HepG2 (cell line): ENCODE data around the gene HABP4. TPM values are rescaled to one million over a fixed set of nuclear protein-coding genes. Genes with fewer than 3 reads are reported as not detected.

ENCODE experiments used
- ATAC-seq: fragments of 200-7000 bp; cut with Tn5 transposase; 3 replicates; pipeline ENCODE4 v1.9.1; 2020; ENCODE audit warnings: mild to moderate bottlenecking, moderate library complexity
- BruUV-seq: library from RNA; stranded (reverse); fragments of 400-500 nt; replicated peaks from 2 replicates; lab custom pipeline; 2021; lab: Mats Ljungman, UMichigan
- CTCF ChIA-PET: fragments of 300-600 bp; formaldehyde crosslinking; extraction: SDS; loops from one replicate; lab custom pipeline; 2021; ENCODE audit warnings: low total read pairs, inconsistent platforms, low intra/inter-chr PET ratio; lab: Yijun Ruan, JAX
- POLR2A ChIA-PET: fragments of 350-600 bp; sonication (Branson Sonifier 250); formaldehyde crosslinking; loops from one replicate; lab custom pipeline; 2020; ENCODE audit warnings: antibody characterized with exemption, inconsistent platforms; lab: Yijun Ruan, JAX
- DNase-seq: peaks from one replicate; pipeline ENCODE4 v3.0.0-alpha.2; 2015; ENCODE audit warnings: low spot score
- FAIRE-seq: peaks from 3 replicates; lab custom pipeline; 2011; peaks lifted over from hg19 to GRCh38; lab: Jason Lieb, UNC
- H2AFZ ChIP-seq: one replicate; pipeline ENCODE4 v1.6.1; 2011; ENCODE audit warnings: low read length, inconsistent platforms
- H3K27ac ChIP-seq: fragments of 300-600 bp; 3 replicates; pipeline ENCODE4 v1.8.0; 2011; ENCODE audit warnings: mixed run types, mild to moderate bottlenecking, mixed read lengths, low read length, inconsistent platforms; ENCODE audit not compliant: insufficient read depth; ENCODE audit errors: extremely low read length
- H3K27me3 ChIP-seq, 2 experiments: fragments of 200-600 bp in 1 of 2; 2 replicates in 1 of 2; 3 replicates in 1 of 2; pipeline versions ENCODE4 v1.6.0 to v1.8.0; 2011; ENCODE audit warnings: low read length in 2 of 2, mild to moderate bottlenecking in 2 of 2, moderate library complexity in 2 of 2, inconsistent platforms in 1 of 2; ENCODE audit not compliant: insufficient read depth in 2 of 2, control insufficient read depth in 1 of 2
- H3K36me3 ChIP-seq, 2 experiments: fragments of 200-600 bp in 1 of 2; replicated peaks in 1 of 2; 2 replicates in 1 of 2; 3 replicates in 1 of 2; pipeline versions ENCODE4 v1.5.1 to v1.8.0; 2011; ENCODE audit warnings: low read length in 2 of 2, inconsistent platforms in 1 of 2; ENCODE audit not compliant: insufficient read depth in 2 of 2, control insufficient read depth in 1 of 2
- H3K4me1 ChIP-seq: 2 replicates; pipeline ENCODE4 v1.5.1; 2012; ENCODE audit warnings: low read length, inconsistent platforms; ENCODE audit not compliant: insufficient read depth
- H3K4me2 ChIP-seq: 2 replicates; pipeline ENCODE4 v1.6.0; 2011; ENCODE audit warnings: low read depth, low read length, inconsistent platforms
- H3K4me3 ChIP-seq, 3 experiments: fragments of 200-600 bp in 1 of 3; sonication (generic), shearing (Covaris generic) in 1 of 3; replicated peaks in 1 of 3; 2 replicates each; pipeline ENCODE4 v1.5.1; 2011 to 2016; ENCODE audit warnings: low read length in 3 of 3, inconsistent platforms in 2 of 3, low read depth in 2 of 3, mild to moderate bottlenecking in 2 of 3, control low read depth in 1 of 3, mixed read lengths in 1 of 3; ENCODE audit not compliant: insufficient read depth in 1 of 3
- H3K79me2 ChIP-seq: one replicate; pipeline ENCODE4 v1.6.1; 2011; ENCODE audit warnings: low read length, inconsistent platforms; ENCODE audit not compliant: insufficient read depth
- H3K9ac ChIP-seq: 2 replicates; pipeline ENCODE4 v1.6.0; 2011; ENCODE audit warnings: mild to moderate bottlenecking, low read depth, low read length, inconsistent platforms; ENCODE audit not compliant: insufficient read depth
- H3K9me3 ChIP-seq: 2 replicates; pipeline ENCODE4 v1.5.1; 2012; ENCODE audit warnings: mild to moderate bottlenecking, low read length
- H4K20me1 ChIP-seq: 2 replicates; pipeline ENCODE4 v1.6.0; 2011; ENCODE audit warnings: inconsistent platforms, mild to moderate bottlenecking, low read length, moderate library complexity; ENCODE audit not compliant: insufficient read depth
- AKAP8 ChIP-seq: sonication (generic); formaldehyde crosslinking; IDR thresholded peaks from 2 replicates; pipeline ENCODE4 v1.5.1; 2020; ENCODE audit warnings: mild to moderate bottlenecking, missing genetic modification reagents
- HDAC1 ChIP-seq: sonication (generic); formaldehyde crosslinking; IDR thresholded peaks from 2 replicates; pipeline ENCODE4 v1.5.1; 2020; ENCODE audit warnings: mild to moderate bottlenecking, missing genetic modification reagents
- IRF2 ChIP-seq: IDR thresholded peaks from 2 replicates; pipeline ENCODE4 v1.6.1; 2018; ENCODE audit warnings: missing genetic modification reagents, missing compliant biosample characterization
- KLF13 ChIP-seq: sonication (generic); formaldehyde crosslinking; IDR thresholded peaks from 2 replicates; pipeline ENCODE4 v1.4.0; 2020; ENCODE audit warnings: mild to moderate bottlenecking, missing genetic modification reagents
- POLR2AphosphoS5 ChIP-seq: IDR thresholded peaks from 2 replicates; pipeline ENCODE4 v1.6.1; 2012; ENCODE audit warnings: low read depth, low read length
- SATB2 ChIP-seq: sonication (generic); formaldehyde crosslinking; IDR thresholded peaks from 2 replicates; pipeline ENCODE4 v1.5.0; 2020; ENCODE audit warnings: missing genetic modification reagents
- SRF ChIP-seq: IDR thresholded peaks from 2 replicates; pipeline ENCODE4 v1.6.1; 2011; ENCODE audit warnings: mild to moderate bottlenecking, low read depth, low read length, moderate library complexity
- SRY ChIP-seq: sonication (generic); formaldehyde crosslinking; IDR thresholded peaks from 2 replicates; pipeline ENCODE4 v1.8.0; 2022; ENCODE audit warnings: mild to moderate bottlenecking, missing genetic modification reagents
- SYNCRIP ChIP-seq: fragments of 200-400 bp; formaldehyde crosslinking; IDR thresholded peaks from 2 replicates; pipeline ENCODE4 v1.6.1; 2018; ENCODE audit warnings: mild to moderate bottlenecking, low read depth, low read length; ENCODE audit not compliant: insufficient read depth
- ZNF101 ChIP-seq: sonication (generic); formaldehyde crosslinking; IDR thresholded peaks from 2 replicates; pipeline ENCODE4 v1.4.0; 2020; ENCODE audit warnings: mild to moderate bottlenecking, low read depth, missing genetic modification reagents, borderline replicate concordance
- ZNF333 ChIP-seq: sonication (generic); formaldehyde crosslinking; IDR thresholded peaks from 2 replicates; pipeline ENCODE4 v1.4.0; 2020; ENCODE audit warnings: mild to moderate bottlenecking, missing genetic modification reagents, borderline replicate concordance
- ZNF768 ChIP-seq: sonication (generic); formaldehyde crosslinking; IDR thresholded peaks from 2 replicates; pipeline ENCODE4 v1.4.0; 2020; ENCODE audit warnings: missing genetic modification reagents
- WGBS: methylation state at CpG from one replicate; pipeline ENCODE4 v1.1.6; 2017; ENCODE audit warnings: low lambda C conversion rate; 5-methylcytosine and 5-hydroxymethylcytosine counted together
- in situ Hi-C: cut with HindIII; loops from 2 replicates; pipeline ENCODE4 v1.10.0; 2017; ENCODE audit warnings: low pct_unique_long_range_greater_than_20kb; ENCODE audit not compliant: extremely low pct_ligation_motif_present
- intact Hi-C: fragments of 100-400 bp; cut with micrococcal nuclease; formaldehyde crosslinking; loops from one replicate; pipeline ENCODE4 v1.10.0; 2022; ENCODE audit not compliant: unreplicated experiment
- polyA plus RNA-seq, 8 experiments: library from polyadenylated mRNA; depleted of rRNA in 3 of 8; stranded (reverse) in 7 of 8; unstranded in 1 of 8; fragments of >200 nt; fragmentation: Illumina TruSeq in 4 of 8; extraction: Trizol in 4 of 8; gene quantifications; 2 replicates each; pipeline versions ENCODE4 v1.2.1 to v1.2.3, GENCODE V29; 2011 to 2016; ENCODE audit warnings: low read depth in 4 of 8, missing spikeins in 1 of 8, mixed read lengths in 1 of 8; ENCODE audit not compliant: insufficient read depth in 1 of 8
- total RNA-seq, 5 experiments: library from RNA; depleted of rRNA; stranded (reverse); fragments of >200 nt; fragmentation: Illumina TruSeq; extraction: Trizol; gene quantifications; 2 replicates each; pipeline ENCODE4 v1.2.3, GENCODE V29; 2016; ENCODE audit warnings: low read depth in 1 of 5
- TF ChIP-seq, protein P1 (sequence below), 2 experiments: sonication (generic) in 1 of 2; formaldehyde crosslinking in 1 of 2; IDR thresholded peaks; 2 replicates each; pipeline versions ENCODE4 v1.5.1 to v1.6.1; 2011 to 2020; ENCODE audit warnings: borderline replicate concordance in 1 of 2, low read depth in 1 of 2, low read length in 1 of 2, mild to moderate bottlenecking in 1 of 2, missing genetic modification reagents in 1 of 2, moderate library complexity in 1 of 2
- TF ChIP-seq, protein P2 (sequence below): sonication (generic); formaldehyde crosslinking; IDR thresholded peaks from 2 replicates; pipeline ENCODE4 v1.4.0; 2020; ENCODE audit warnings: missing genetic modification reagents, borderline replicate concordance
- TF ChIP-seq, protein P3 (sequence below): sonication (generic); formaldehyde crosslinking; IDR thresholded peaks from 2 replicates; pipeline ENCODE4 v1.5.0; 2020; ENCODE audit warnings: missing genetic modification reagents
- TF ChIP-seq, protein P4 (sequence below), 2 experiments: sonication (generic) in 1 of 2; formaldehyde crosslinking in 1 of 2; IDR thresholded peaks; 2 replicates each; pipeline versions ENCODE4 v1.4.0 to v1.6.1; 2018 to 2020; ENCODE audit warnings: missing genetic modification reagents in 2 of 2, borderline replicate concordance in 1 of 2, low read depth in 1 of 2, mild to moderate bottlenecking in 1 of 2, missing biosample characterization in 1 of 2

The HABP4 gene
- total and polyA plus RNA-seq, 2 of the 13 experiments (the other 11 are each of a cell fraction or from before 2014, with no cell fraction given), result 14.3 to 26.6 TPM

DNA sequence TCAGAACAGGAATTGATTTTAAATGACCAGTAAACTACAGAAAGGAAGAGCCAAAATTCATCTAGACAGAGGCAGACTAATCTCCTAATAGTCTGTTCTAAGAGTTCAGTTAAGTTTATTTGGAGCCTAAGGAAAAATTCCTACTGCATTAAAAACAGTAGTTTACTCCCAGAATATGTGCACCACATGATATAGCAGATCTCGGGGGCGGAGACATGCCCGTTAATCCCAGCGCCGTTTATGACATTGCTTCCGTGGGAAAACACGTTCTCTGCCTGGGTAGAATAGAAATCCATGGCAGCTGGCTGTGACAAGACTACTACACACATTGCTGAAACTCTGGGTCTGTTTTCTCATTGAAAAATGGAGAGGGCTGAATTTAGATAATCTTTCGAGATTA is 11.4 kb downstream of the HABP4 start (continued):
- TF ChIP-seq, protein P1, sequence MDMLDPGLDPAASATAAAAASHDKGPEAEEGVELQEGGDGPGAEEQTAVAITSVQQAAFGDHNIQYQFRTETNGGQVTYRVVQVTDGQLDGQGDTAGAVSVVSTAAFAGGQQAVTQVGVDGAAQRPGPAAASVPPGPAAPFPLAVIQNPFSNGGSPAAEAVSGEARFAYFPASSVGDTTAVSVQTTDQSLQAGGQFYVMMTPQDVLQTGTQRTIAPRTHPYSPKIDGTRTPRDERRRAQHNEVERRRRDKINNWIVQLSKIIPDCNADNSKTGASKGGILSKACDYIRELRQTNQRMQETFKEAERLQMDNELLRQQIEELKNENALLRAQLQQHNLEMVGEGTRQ (IDR thresholded peaks at IDR 0.05; ENCODE audit: low read depth, low read length), result no peak
- TF ChIP-seq, protein P1 (CRISPR knock-in tag; IDR thresholded peaks at IDR 0.05; ENCODE audit: borderline replicate concordance), result no peak
- TF ChIP-seq IRF2 (CRISPR knock-in tag) (no peak), SRF (no peak), ZNF768 (CRISPR knock-in tag) (no peak), SRY (CRISPR knock-in tag) (no peak)
- TF ChIP-seq, protein P2, sequence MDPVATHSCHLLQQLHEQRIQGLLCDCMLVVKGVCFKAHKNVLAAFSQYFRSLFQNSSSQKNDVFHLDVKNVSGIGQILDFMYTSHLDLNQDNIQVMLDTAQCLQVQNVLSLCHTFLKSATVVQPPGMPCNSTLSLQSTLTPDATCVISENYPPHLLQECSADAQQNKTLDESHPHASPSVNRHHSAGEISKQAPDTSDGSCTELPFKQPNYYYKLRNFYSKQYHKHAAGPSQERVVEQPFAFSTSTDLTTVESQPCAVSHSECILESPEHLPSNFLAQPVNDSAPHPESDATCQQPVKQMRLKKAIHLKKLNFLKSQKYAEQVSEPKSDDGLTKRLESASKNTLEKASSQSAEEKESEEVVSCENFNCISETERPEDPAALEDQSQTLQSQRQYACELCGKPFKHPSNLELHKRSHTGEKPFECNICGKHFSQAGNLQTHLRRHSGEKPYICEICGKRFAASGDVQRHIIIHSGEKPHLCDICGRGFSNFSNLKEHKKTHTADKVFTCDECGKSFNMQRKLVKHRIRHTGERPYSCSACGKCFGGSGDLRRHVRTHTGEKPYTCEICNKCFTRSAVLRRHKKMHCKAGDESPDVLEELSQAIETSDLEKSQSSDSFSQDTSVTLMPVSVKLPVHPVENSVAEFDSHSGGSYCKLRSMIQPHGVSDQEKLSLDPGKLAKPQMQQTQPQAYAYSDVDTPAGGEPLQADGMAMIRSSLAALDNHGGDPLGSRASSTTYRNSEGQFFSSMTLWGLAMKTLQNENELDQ, result no peak
- TF ChIP-seq, protein P3, sequence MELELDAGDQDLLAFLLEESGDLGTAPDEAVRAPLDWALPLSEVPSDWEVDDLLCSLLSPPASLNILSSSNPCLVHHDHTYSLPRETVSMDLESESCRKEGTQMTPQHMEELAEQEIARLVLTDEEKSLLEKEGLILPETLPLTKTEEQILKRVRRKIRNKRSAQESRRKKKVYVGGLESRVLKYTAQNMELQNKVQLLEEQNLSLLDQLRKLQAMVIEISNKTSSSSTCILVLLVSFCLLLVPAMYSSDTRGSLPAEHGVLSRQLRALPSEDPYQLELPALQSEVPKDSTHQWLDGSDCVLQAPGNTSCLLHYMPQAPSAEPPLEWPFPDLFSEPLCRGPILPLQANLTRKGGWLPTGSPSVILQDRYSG (CRISPR knock-in tag), result no peak

DNA sequence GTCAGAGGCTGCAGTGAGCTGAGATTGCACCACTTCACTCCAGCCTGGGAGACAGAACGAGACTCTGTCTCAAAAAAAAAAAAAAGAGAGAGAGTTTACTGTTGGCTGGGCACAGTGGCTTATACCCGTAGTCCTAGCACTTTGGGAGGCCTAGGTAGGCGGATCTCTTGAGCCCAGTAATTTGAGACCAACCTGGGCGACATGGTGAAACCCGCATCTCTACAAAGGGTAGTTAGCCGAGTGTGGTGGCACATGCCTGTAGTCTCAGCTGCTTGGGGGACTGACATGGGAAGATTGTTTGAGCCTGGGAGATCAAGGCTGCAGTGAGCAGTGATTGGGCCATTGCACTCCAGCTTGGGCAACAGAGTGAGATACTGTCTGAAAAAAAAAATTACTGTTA is 12.6 kb downstream of the HABP4 start:
- no peak for TF ChIP-seq POLR2AphosphoS5
- no peak for TF ChIP-seq HDAC1 (CRISPR knock-in tag)
- no peak for TF ChIP-seq KLF13 (CRISPR knock-in tag)
- no peak for TF ChIP-seq SATB2 (CRISPR knock-in tag)
- no peak for TF ChIP-seq ZNF101
- TF ChIP-seq AKAP8, result no peak
- TF ChIP-seq, protein P4, sequence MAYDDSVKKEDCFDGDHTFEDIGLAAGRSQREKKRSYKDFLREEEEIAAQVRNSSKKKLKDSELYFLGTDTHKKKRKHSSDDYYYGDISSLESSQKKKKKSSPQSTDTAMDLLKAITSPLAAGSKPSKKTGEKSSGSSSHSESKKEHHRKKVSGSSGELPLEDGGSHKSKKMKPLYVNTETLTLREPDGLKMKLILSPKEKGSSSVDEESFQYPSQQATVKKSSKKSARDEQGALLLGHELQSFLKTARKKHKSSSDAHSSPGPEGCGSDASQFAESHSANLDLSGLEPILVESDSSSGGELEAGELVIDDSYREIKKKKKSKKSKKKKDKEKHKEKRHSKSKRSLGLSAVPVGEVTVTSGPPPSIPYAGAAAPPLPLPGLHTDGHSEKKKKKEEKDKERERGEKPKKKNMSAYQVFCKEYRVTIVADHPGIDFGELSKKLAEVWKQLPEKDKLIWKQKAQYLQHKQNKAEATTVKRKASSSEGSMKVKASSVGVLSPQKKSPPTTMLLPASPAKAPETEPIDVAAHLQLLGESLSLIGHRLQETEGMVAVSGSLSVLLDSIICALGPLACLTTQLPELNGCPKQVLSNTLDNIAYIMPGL (CRISPR knock-in tag; IDR thresholded peaks at IDR 0.05; ENCODE audit: borderline replicate concordance in 1 of 2, low read depth in 1 of 2), result no peak
- TF ChIP-seq SYNCRIP, result no peak
- no peak for TF ChIP-seq ZNF333 (CRISPR knock-in tag)
- H4K20me1 ChIP-seq, result no peaks in the 10 kb centered on the region
- H3K27ac ChIP-seq, result no peak overlapping the region
- no peak overlapping the region for H3K9ac ChIP-seq
- FAIRE-seq, result no peak
- BruUV-seq, result no TSS peak
- CTCF ChIA-PET, result no interaction called here
- H3K4me3 ChIP-seq, result no peak overlapping the region
- H3K4me2 ChIP-seq, result no peak overlapping the region
- ATAC-seq, result no peak
- in situ Hi-C loops, result no loop called here
- no peak overlapping the region for H2AFZ ChIP-seq
- H3K4me1 ChIP-seq, result peaks cover 10% of the 10 kb centered on the region; the same call in 1 of the 2 replicates
- H3K79me2 ChIP-seq, result peaks cover 3% of the 10 kb centered on the region
- peaks cover 7 to 22% of the 10 kb centered on the region in 2 experiments for H3K36me3 ChIP-seq
- POLR2A ChIA-PET, result no interaction called here
- H3K9me3 ChIP-seq, result no peaks in the 10 kb centered on the region
- no peaks in the 10 kb centered on the region for H3K27me3 ChIP-seq
- WGBS, result 90% methylated on average over 6 of the region's 6 CpGs
- no peak for DNase-seq
- intact Hi-C loops, result no loop called here
